ENCODE measurements around the gene GAL.

GAL gene

DNA sequence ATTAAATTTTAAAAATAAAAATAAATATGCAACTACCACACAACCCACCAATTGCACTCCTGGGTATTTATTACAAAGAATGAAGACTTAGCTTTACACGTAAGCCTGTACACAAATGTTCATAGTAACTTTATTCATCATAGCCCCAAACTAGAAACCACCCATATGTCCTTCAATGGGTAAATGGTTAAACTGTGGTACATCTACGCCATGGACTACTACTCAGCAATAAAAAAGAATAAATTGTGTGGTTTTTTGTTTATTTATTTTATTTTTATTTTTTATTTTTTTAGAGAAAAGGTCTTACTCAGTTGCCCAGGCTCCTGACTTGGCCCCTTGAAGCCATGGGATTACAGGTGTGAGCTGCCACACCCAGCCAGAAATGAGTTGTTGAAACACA lies 14.6 kb downstream of the GAL start:
- no peak for TF ChIP-seq FOXM1 (IDR thresholded peaks at IDR 0.05; ENCODE audit: borderline replicate concordance, low read depth)
- TF ChIP-seq, protein P1, sequence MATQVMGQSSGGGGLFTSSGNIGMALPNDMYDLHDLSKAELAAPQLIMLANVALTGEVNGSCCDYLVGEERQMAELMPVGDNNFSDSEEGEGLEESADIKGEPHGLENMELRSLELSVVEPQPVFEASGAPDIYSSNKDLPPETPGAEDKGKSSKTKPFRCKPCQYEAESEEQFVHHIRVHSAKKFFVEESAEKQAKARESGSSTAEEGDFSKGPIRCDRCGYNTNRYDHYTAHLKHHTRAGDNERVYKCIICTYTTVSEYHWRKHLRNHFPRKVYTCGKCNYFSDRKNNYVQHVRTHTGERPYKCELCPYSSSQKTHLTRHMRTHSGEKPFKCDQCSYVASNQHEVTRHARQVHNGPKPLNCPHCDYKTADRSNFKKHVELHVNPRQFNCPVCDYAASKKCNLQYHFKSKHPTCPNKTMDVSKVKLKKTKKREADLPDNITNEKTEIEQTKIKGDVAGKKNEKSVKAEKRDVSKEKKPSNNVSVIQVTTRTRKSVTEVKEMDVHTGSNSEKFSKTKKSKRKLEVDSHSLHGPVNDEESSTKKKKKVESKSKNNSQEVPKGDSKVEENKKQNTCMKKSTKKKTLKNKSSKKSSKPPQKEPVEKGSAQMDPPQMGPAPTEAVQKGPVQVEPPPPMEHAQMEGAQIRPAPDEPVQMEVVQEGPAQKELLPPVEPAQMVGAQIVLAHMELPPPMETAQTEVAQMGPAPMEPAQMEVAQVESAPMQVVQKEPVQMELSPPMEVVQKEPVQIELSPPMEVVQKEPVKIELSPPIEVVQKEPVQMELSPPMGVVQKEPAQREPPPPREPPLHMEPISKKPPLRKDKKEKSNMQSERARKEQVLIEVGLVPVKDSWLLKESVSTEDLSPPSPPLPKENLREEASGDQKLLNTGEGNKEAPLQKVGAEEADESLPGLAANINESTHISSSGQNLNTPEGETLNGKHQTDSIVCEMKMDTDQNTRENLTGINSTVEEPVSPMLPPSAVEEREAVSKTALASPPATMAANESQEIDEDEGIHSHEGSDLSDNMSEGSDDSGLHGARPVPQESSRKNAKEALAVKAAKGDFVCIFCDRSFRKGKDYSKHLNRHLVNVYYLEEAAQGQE (IDR thresholded peaks at IDR 0.05; ENCODE audit: low read depth) = no peak
- no peak for TF ChIP-seq EP300 (IDR thresholded peaks at IDR 0.05; ENCODE audit: borderline replicate concordance)
- no peak for TF ChIP-seq CEBPB (IDR thresholded peaks at IDR 0.05)
- no peak for TF ChIP-seq EGR1 (IDR thresholded peaks at IDR 0.05)
- no peak for TF ChIP-seq NFIC (IDR thresholded peaks at IDR 0.05)
- TF ChIP-seq ZBTB7A (IDR thresholded peaks at IDR 0.05; ENCODE audit: low read depth) = no peak
- TF ChIP-seq, protein P2, sequence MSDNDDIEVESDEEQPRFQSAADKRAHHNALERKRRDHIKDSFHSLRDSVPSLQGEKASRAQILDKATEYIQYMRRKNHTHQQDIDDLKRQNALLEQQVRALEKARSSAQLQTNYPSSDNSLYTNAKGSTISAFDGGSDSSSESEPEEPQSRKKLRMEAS (IDR thresholded peaks at IDR 0.05) = no peak
- TF ChIP-seq TAF1 (IDR thresholded peaks at IDR 0.05; ENCODE audit: low read depth) = no peak
- TF ChIP-seq TCF12 (IDR thresholded peaks at IDR 0.05; ENCODE audit: low read depth) = no peak
- TF ChIP-seq YY1 (IDR thresholded peaks at IDR 0.05; ENCODE audit: low read depth) = no peak

DNA sequence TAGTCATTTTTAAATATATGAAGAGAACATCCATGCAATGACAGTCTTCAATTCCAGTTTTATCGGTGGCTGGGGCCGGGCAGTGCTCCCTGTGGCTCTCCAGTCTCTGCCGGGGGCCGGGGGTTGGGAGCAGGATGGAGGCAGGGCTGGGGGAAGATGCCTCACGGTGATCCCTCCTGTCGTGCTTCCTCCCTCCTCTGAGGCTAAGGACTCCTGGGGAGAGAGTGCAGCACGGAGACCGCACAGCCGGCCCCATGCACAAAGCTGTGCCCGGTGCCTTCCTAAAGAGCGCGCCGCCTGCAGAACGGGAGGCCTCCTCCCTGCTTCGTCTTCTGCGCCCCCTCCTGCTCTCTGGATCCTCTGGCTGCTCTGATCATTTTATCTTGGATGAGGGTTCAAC lies 20.5 kb downstream of the GAL start:
- no peak for TF ChIP-seq TEAD4 (IDR thresholded peaks at IDR 0.05)
- TF ChIP-seq TAF1 (IDR thresholded peaks at IDR 0.05; ENCODE audit: low read depth) = no peak
- no peak for TF ChIP-seq TCF12 (IDR thresholded peaks at IDR 0.05; ENCODE audit: low read depth)
- no peak for TF ChIP-seq FOXM1 (IDR thresholded peaks at IDR 0.05; ENCODE audit: borderline replicate concordance, low read depth)
- TF ChIP-seq YY1 (IDR thresholded peaks at IDR 0.05; ENCODE audit: low read depth) = no peak
- TF ChIP-seq, protein P1 (IDR thresholded peaks at IDR 0.05; ENCODE audit: low read depth) = no peak
- TF ChIP-seq EP300 (IDR thresholded peaks at IDR 0.05; ENCODE audit: borderline replicate concordance) = no peak
- TF ChIP-seq, protein P3, sequence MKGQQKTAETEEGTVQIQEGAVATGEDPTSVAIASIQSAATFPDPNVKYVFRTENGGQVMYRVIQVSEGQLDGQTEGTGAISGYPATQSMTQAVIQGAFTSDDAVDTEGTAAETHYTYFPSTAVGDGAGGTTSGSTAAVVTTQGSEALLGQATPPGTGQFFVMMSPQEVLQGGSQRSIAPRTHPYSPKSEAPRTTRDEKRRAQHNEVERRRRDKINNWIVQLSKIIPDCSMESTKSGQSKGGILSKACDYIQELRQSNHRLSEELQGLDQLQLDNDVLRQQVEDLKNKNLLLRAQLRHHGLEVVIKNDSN (IDR thresholded peaks at IDR 0.05) = no peak
- TF ChIP-seq CREB1 (IDR thresholded peaks at IDR 0.05; ENCODE audit: low read depth) = no peak
- no peak for TF ChIP-seq NFIC (IDR thresholded peaks at IDR 0.05)
- no peak for TF ChIP-seq ZBTB7A (IDR thresholded peaks at IDR 0.05; ENCODE audit: low read depth)
- TF ChIP-seq CEBPB (IDR thresholded peaks at IDR 0.05) = no peak
- TF ChIP-seq, protein P2 (IDR thresholded peaks at IDR 0.05) = no peak
- TF ChIP-seq EGR1 (IDR thresholded peaks at IDR 0.05) = no peak
- TF ChIP-seq RAD21 (IDR thresholded peaks at IDR 0.05; ENCODE audit: low read depth) = no peak

DNA sequence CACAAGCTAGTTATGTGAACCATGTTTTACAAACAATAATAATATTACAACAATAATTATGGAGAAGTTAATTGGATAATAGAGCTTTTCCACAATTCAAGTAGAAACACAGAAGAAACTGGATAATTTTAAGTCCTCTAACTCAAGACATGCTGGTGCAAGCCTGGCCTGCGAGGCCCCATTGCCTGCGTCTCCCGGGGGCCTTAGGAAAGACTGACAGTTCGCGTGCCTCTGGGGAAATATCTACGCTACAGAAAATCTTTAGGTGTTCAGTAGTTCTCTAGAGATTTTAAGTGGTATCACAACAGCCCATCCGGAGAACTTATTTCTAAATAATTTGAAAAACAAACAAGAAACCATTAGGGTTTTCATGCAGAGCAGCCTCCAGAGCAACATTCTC lies 23.2 kb downstream of the GAL start:
- TF ChIP-seq, protein P3 (IDR thresholded peaks at IDR 0.05) = no peak
- TF ChIP-seq TCF12 (IDR thresholded peaks at IDR 0.05; ENCODE audit: low read depth) (no peak), TAF1 (IDR thresholded peaks at IDR 0.05; ENCODE audit: low read depth) (no peak), CREB1 (IDR thresholded peaks at IDR 0.05; ENCODE audit: low read depth) (no peak), YY1 (IDR thresholded peaks at IDR 0.05; ENCODE audit: low read depth) (no peak), NFIC (IDR thresholded peaks at IDR 0.05) (no peak), EP300 (IDR thresholded peaks at IDR 0.05; ENCODE audit: borderline replicate concordance) (no peak), CEBPB (IDR thresholded peaks at IDR 0.05) (no peak), EGR1 (IDR thresholded peaks at IDR 0.05) (no peak), FOXM1 (IDR thresholded peaks at IDR 0.05; ENCODE audit: borderline replicate concordance, low read depth) (no peak), TEAD4 (IDR thresholded peaks at IDR 0.05) (no peak), ZBTB7A (IDR thresholded peaks at IDR 0.05; ENCODE audit: low read depth) (no peak)
- TF ChIP-seq, protein P1 (IDR thresholded peaks at IDR 0.05; ENCODE audit: low read depth) = no peak
- TF ChIP-seq, protein P2 (IDR thresholded peaks at IDR 0.05) = no peak

DNA sequence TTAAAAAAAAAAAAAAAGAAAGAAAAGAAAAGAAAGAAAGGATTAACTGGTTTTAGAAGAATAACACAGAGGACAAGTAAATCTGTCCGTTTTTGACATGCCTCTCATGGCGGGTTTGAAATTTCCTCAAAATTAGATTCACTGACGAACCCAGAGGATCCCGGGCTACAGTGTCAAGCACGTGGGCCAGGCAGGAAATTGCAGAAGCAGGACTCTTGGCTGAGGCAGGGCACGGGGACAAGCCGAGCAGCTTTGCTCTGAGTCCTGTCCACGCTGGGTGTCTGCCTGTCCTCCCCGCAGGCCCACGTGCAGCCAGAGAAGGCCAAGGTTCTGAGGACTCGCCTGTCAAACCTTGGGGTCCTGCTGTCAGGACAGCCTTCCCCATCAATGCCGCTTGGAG lies 24.7 kb downstream of the GAL start:
- TF ChIP-seq FOXM1 (IDR thresholded peaks at IDR 0.05; ENCODE audit: borderline replicate concordance, low read depth) (no peak), EP300 (IDR thresholded peaks at IDR 0.05; ENCODE audit: borderline replicate concordance) (no peak), YY1 (IDR thresholded peaks at IDR 0.05; ENCODE audit: low read depth) (no peak), CREB1 (IDR thresholded peaks at IDR 0.05; ENCODE audit: low read depth) (no peak), RAD21 (IDR thresholded peaks at IDR 0.05; ENCODE audit: low read depth) (no peak), NFIC (IDR thresholded peaks at IDR 0.05) (no peak), TEAD4 (IDR thresholded peaks at IDR 0.05) (no peak), TCF12 (IDR thresholded peaks at IDR 0.05; ENCODE audit: low read depth) (no peak), TAF1 (IDR thresholded peaks at IDR 0.05; ENCODE audit: low read depth) (no peak), CEBPB (IDR thresholded peaks at IDR 0.05) (no peak), EGR1 (IDR thresholded peaks at IDR 0.05) (no peak), ZBTB7A (IDR thresholded peaks at IDR 0.05; ENCODE audit: low read depth) (no peak)
- TF ChIP-seq, protein P2 (IDR thresholded peaks at IDR 0.05) = no peak
- TF ChIP-seq, protein P1 (IDR thresholded peaks at IDR 0.05; ENCODE audit: low read depth) = no peak
- TF ChIP-seq, protein P3 (IDR thresholded peaks at IDR 0.05) = no peak
